OCI-LY1 (cell line): ENCODE results near the gene CDC42.

Source experiments
- H2AFZ ChIP-seq: fragments of 200-600 bp; sonication (generic), shearing (Covaris generic); 2 replicates; pipeline ENCODE4 v1.6.0; 2014; ENCODE audit warnings: antibody characterized with exemption, mild to moderate bottlenecking, low read length
- H3F3A ChIP-seq: fragments of 200-600 bp; sonication (generic), shearing (Covaris generic); 2 replicates; pipeline ENCODE4 v1.6.0; 2014; ENCODE audit warnings: mild to moderate bottlenecking, antibody characterized with exemption, low read length, moderate library complexity; ENCODE audit not compliant: insufficient read depth
- H3K27ac ChIP-seq: fragments of 200-600 bp; sonication (generic); 2 replicates; pipeline ENCODE4 v1.5.1; 2014; ENCODE audit warnings: low read length, mixed run types, mild to moderate bottlenecking, low read depth; ENCODE audit not compliant: poor library complexity, severe bottlenecking
- H3K27me3 ChIP-seq: fragments of 200-600 bp; sonication (generic); 2 replicates; pipeline ENCODE4 v1.6.0; 2014; ENCODE audit warnings: antibody characterized with exemption, mild to moderate bottlenecking, low read length, moderate library complexity; ENCODE audit not compliant: insufficient read depth
- H3K36me3 ChIP-seq: fragments of 200-600 bp; sonication (generic); 2 replicates; pipeline ENCODE4 v1.6.1; 2014; ENCODE audit warnings: mild to moderate bottlenecking, antibody characterized with exemption, low read length, moderate library complexity, mixed read lengths; ENCODE audit not compliant: insufficient read depth
- H3K4me1 ChIP-seq: fragments of 200-600 bp; sonication (generic); 2 replicates; pipeline ENCODE4 v1.5.1; 2014; ENCODE audit warnings: mild to moderate bottlenecking, low read length, moderate library complexity; ENCODE audit not compliant: insufficient read depth, severe bottlenecking
- H3K4me2 ChIP-seq: fragments of 200-600 bp; sonication (generic), shearing (Covaris generic); 2 replicates; pipeline ENCODE4 v1.6.1; 2014; ENCODE audit warnings: low read length
- H3K4me3 ChIP-seq: fragments of 200-600 bp; sonication (generic); 2 replicates; pipeline ENCODE4 v1.5.1; 2014; ENCODE audit warnings: low read length, low read depth, mild to moderate bottlenecking, mixed read lengths; ENCODE audit not compliant: poor library complexity, severe bottlenecking
- H3K79me2 ChIP-seq: fragments of 200-600 bp; shearing (Covaris generic); 2 replicates; pipeline ENCODE4 v1.6.1; 2016; ENCODE audit warnings: mixed run types, low read length, mixed read lengths; ENCODE audit not compliant: insufficient read depth
- H3K9ac ChIP-seq: fragments of 200-600 bp; sonication (generic), shearing (Covaris generic); 2 replicates; pipeline ENCODE4 v1.6.1; 2014; ENCODE audit warnings: mild to moderate bottlenecking, low read length, mixed read lengths
- H3K9me2 ChIP-seq: fragments of 200-600 bp; sonication (generic), shearing (Covaris generic); 2 replicates; pipeline ENCODE4 v1.6.1; 2014; ENCODE audit warnings: low read depth, mild to moderate bottlenecking, low read length, mixed read lengths
- H3K9me3 ChIP-seq: fragments of 200-600 bp; shearing (Covaris generic); 2 replicates; pipeline ENCODE4 v1.6.1; 2014; ENCODE audit warnings: low read length, mixed read lengths
- H4K20me1 ChIP-seq: fragments of 200-600 bp; sonication (generic), shearing (Covaris generic); 2 replicates; pipeline ENCODE4 v1.6.0; 2016; ENCODE audit warnings: mild to moderate bottlenecking, low read length; ENCODE audit not compliant: insufficient read depth
- EZH2 ChIP-seq: fragments of 200-600 bp; sonication (generic), shearing (Covaris generic); IDR thresholded peaks from 2 replicates; pipeline ENCODE4 v1.8.0; 2017; ENCODE audit warnings: borderline replicate concordance, mixed run types, mild to moderate bottlenecking, antibody characterized with exemption, low read length, moderate library complexity, mixed read lengths
- TF ChIP-seq, protein P1 (sequence below): fragments of 200-600 bp; sonication (generic), shearing (Covaris generic); IDR thresholded peaks from 2 replicates; pipeline ENCODE4 v1.5.1; 2017; ENCODE audit warnings: mild to moderate bottlenecking, antibody characterized with exemption, low read length, moderate library complexity, mixed read lengths

CDC42 gene

DNA sequence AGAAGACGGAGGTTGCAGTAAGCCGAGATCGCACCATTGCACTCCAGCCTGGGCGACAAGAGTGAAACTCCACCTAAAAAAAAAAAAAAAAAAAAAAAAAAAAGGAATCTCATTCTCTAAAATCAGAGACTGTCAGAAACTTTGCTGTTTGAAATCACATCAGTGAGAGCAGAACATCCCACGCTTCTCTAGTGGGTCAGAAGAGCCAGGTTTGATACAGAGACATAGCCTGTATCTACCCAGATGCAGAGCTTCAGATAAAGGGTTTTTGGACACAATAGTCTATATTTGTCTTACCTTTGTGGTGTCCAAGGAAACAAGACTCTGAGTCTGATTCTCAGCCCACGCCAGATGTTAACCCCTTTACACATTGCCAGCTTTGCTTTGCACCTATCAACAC, 31.4 kb upstream of the CDC42 start:
- Histone ChIP-seq H3K9me3 (no peaks in the 10 kb centered on the region), H3K27ac (no peak overlapping the region), H4K20me1 (no peaks in the 10 kb centered on the region), H3K36me3 (peaks cover 4% of the 10 kb centered on the region; the same call in 1 of the 2 replicates), H3K9ac (no peak overlapping the region), H3K4me1 (peaks cover 16% of the 10 kb centered on the region), H3K9me2 (no peaks in the 10 kb centered on the region), H3F3A (no peaks in the 10 kb centered on the region), H3K79me2 (no peaks in the 10 kb centered on the region), H3K4me3 (no peak overlapping the region), H3K4me2 (no peak overlapping the region), H2AFZ (no peak overlapping the region), H3K27me3 (no peaks in the 10 kb centered on the region)
- TF ChIP-seq, protein P1, sequence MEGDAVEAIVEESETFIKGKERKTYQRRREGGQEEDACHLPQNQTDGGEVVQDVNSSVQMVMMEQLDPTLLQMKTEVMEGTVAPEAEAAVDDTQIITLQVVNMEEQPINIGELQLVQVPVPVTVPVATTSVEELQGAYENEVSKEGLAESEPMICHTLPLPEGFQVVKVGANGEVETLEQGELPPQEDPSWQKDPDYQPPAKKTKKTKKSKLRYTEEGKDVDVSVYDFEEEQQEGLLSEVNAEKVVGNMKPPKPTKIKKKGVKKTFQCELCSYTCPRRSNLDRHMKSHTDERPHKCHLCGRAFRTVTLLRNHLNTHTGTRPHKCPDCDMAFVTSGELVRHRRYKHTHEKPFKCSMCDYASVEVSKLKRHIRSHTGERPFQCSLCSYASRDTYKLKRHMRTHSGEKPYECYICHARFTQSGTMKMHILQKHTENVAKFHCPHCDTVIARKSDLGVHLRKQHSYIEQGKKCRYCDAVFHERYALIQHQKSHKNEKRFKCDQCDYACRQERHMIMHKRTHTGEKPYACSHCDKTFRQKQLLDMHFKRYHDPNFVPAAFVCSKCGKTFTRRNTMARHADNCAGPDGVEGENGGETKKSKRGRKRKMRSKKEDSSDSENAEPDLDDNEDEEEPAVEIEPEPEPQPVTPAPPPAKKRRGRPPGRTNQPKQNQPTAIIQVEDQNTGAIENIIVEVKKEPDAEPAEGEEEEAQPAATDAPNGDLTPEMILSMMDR: no peak
- TF ChIP-seq EZH2: no peak

DNA sequence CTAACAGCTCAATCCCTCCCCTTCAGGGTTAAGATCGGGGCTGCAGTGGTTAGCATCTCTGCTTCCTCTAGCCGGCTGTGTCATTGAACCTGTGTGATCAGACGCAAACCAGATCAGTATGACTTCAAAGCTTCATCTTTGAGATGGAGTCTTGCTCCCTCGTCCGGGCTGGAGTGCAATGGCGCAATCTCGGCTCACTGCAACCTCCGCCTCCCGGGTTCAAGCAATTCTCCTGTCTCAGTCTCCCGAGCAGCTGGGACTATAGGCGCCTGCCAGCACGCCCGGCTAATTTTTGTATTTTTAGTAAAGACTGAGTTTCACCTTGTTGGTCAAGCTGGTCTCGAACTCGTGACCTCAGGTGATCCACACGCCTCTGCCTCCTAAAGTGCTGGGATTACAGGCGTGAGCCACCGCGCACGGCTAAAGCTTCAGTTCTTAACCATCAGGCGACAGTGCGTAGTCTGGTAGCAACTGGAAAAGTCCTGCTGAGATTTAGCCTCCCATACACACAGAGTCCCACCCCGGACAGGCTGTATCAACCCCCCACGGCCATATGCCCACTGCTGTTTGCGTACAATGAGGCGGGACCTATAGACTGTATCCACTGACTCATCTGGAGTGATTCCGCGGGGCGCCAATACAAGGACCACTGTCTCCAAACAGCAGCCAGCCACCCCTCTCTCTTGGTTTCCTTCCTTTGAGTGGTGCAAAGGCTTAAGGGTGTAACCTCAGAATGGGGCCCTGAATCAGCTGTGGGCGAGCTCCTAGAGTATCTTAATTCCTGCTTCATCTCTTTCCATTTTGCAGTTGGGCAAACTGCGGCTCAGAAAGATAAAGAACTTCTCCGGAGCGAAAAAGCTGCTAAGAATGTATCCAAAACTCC, 27.8 kb upstream of the CDC42 start:
- no peaks in the 10 kb centered on the region for H3K79me2 ChIP-seq
- peaks cover 26% of the 10 kb centered on the region for H3K4me1 ChIP-seq
- no peaks in the 10 kb centered on the region for H3F3A ChIP-seq
- peak overlapping the region; percentile 100 for H3K9ac ChIP-seq
- peak overlapping the region; percentile 91 for H3K27ac ChIP-seq
- no peak for TF ChIP-seq EZH2
- TF ChIP-seq, protein P1: 0 out of 2 replicates have a peak, but pooled peaks have one; percentile 2
- no peaks in the 10 kb centered on the region for H3K27me3 ChIP-seq
- H3K4me3 ChIP-seq: peak overlapping the region; percentile 100
- peaks cover 8% of the 10 kb centered on the region; the same call in 1 of the 2 replicates for H3K36me3 ChIP-seq
- H4K20me1 ChIP-seq: no peaks in the 10 kb centered on the region
- H2AFZ ChIP-seq: peak overlapping the region; percentile 95
- H3K9me3 ChIP-seq: no peaks in the 10 kb centered on the region
- peak overlapping the region; percentile 91 for H3K4me2 ChIP-seq
- no peaks in the 10 kb centered on the region for H3K9me2 ChIP-seq

GRCh38 chr1:22025368-22026155, 26.9 kb upstream of the CDC42 start:
- Histone ChIP-seq H3K36me3 (peaks cover 11% of the 10 kb centered on the region; the same call in 1 of the 2 replicates), H3K27me3 (no peaks in the 10 kb centered on the region), H3F3A (no peaks in the 10 kb centered on the region), H3K9me3 (no peaks in the 10 kb centered on the region), H3K79me2 (no peaks in the 10 kb centered on the region), H4K20me1 (no peaks in the 10 kb centered on the region), H3K9ac (peak overlapping the region; percentile 100), H3K4me2 (peak overlapping the region; percentile 91), H3K4me3 (peak overlapping the region; percentile 100), H2AFZ (peak overlapping the region; percentile 95), H3K4me1 (peaks cover 26% of the 10 kb centered on the region), H3K9me2 (no peaks in the 10 kb centered on the region), H3K27ac (peak overlapping the region; percentile 91)
- TF ChIP-seq, protein P1: no peak
